Ishikawa (cell line): ENCODE results near the gene SAT1.

Experiments
- CEBPB ChIP-seq: IDR thresholded peaks from 2 replicates; pipeline ENCODE4 v1.6.1; 2012
- CREB1 ChIP-seq: IDR thresholded peaks from 2 replicates; pipeline ENCODE4 v1.6.1; 2012; ENCODE audit warnings: low read depth
- EGR1 ChIP-seq: IDR thresholded peaks from 2 replicates; pipeline ENCODE4 v1.6.1; 2012
- EP300 ChIP-seq: IDR thresholded peaks from 2 replicates; pipeline ENCODE4 v1.6.1; 2012; ENCODE audit warnings: borderline replicate concordance
- FOXM1 ChIP-seq: IDR thresholded peaks from 2 replicates; pipeline ENCODE4 v1.6.1; 2012; ENCODE audit warnings: low read depth, borderline replicate concordance
- MAX ChIP-seq: IDR thresholded peaks from 2 replicates; pipeline ENCODE4 v1.6.1; 2012
- NFIC ChIP-seq: IDR thresholded peaks from 2 replicates; pipeline ENCODE4 v1.6.1; 2012
- RAD21 ChIP-seq: IDR thresholded peaks from 2 replicates; pipeline ENCODE4 v1.6.1; 2012; ENCODE audit warnings: low read depth
- REST ChIP-seq: IDR thresholded peaks from 2 replicates; pipeline ENCODE4 v1.6.1; 2012; ENCODE audit warnings: low read depth, mild to moderate bottlenecking
- TAF1 ChIP-seq: IDR thresholded peaks from 2 replicates; pipeline ENCODE4 v1.6.1; 2012; ENCODE audit warnings: low read depth, mild to moderate bottlenecking
- TCF12 ChIP-seq: IDR thresholded peaks from 2 replicates; pipeline ENCODE4 v1.6.1; 2012; ENCODE audit warnings: low read depth
- TEAD4 ChIP-seq: IDR thresholded peaks from 2 replicates; pipeline ENCODE4 v1.6.1; 2012
- USF1 ChIP-seq: IDR thresholded peaks from 2 replicates; pipeline ENCODE4 v1.6.1; 2012
- YY1 ChIP-seq: IDR thresholded peaks from 2 replicates; pipeline ENCODE4 v1.6.1; 2012; ENCODE audit warnings: low read depth
- ZBTB7A ChIP-seq: IDR thresholded peaks from 2 replicates; pipeline ENCODE4 v1.6.1; 2012; ENCODE audit warnings: low read depth

Gene SAT1

GRCh38 chrX:23779025-23779424 is 3.9 kb upstream of the SAT1 start:
- TF ChIP-seq TEAD4 = no peak
- TF ChIP-seq ZBTB7A = no peak
- no peak for TF ChIP-seq RAD21
- no peak for TF ChIP-seq MAX
- TF ChIP-seq FOXM1 = no peak
- no peak for TF ChIP-seq REST

- TF ChIP-seq RAD21 (no peak), CREB1 (no peak), USF1 (no peak), FOXM1 (no peak), ZBTB7A (no peak), EP300 (no peak), NFIC (no peak), TEAD4 (no peak), TAF1 (no peak), CEBPB (no peak), MAX (no peak), YY1 (no peak)
Observed at GRCh38 chrX:23782455-23782854, 518 bp upstream of the SAT1 start.

GRCh38 chrX:23783589-23784469 is 856 bp downstream of the SAT1 start:
- TF ChIP-seq TEAD4 (no peak), NFIC (no peak), EGR1 (no peak), MAX (no peak), EP300 (no peak), USF1 (no peak), FOXM1 (no peak)

- TF ChIP-seq TAF1 (no peak), CEBPB (0 out of 2 replicates have a peak, but pooled peaks have one; percentile 12)
Observed at GRCh38 chrX:23784470-23785331, 1.7 kb downstream of the SAT1 start.

- TF ChIP-seq FOXM1 = no peak
- TF ChIP-seq CEBPB = no peak
- TF ChIP-seq TAF1 = no peak
- TF ChIP-seq RAD21 = no peak
- TF ChIP-seq YY1 = no peak
- no peak for TF ChIP-seq MAX
- no peak for TF ChIP-seq CREB1
- no peak for TF ChIP-seq NFIC
- TF ChIP-seq TEAD4 = no peak
- TF ChIP-seq EGR1 = no peak
- no peak for TF ChIP-seq REST
- no peak for TF ChIP-seq TCF12
Observed at GRCh38 chrX:23785580-23785979, 2.6 kb downstream of the SAT1 start.
